Keratinocyte (primary cell): ENCODE measurements around the gene KCNMA1. TPM values are rescaled to one million over a fixed set of nuclear protein-coding genes. Genes with fewer than 3 reads are reported as not detected.

Experiments used
- DNase-seq: peaks from one replicate; pipeline ENCODE4 v3.0.0-alpha.2; 2011; ENCODE audit warnings: low read depth, missing footprints, low spot score
- FAIRE-seq: peaks from 2 replicates; lab custom pipeline; 2011; peaks lifted over from hg19 to GRCh38; lab: Jason Lieb, UNC
- H2AFZ ChIP-seq: 2 replicates; pipeline ENCODE4 v1.6.0; 2012; ENCODE audit warnings: low read length, control low read depth, inconsistent platforms; ENCODE audit not compliant: control insufficient read depth
- H3K27ac ChIP-seq: 2 replicates; pipeline ENCODE4 v1.5.1; 2011; ENCODE audit warnings: low read length; ENCODE audit not compliant: control insufficient read depth, insufficient read depth
- H3K27me3 ChIP-seq: 3 replicates; pipeline ENCODE4 v1.6.0; 2011; ENCODE audit warnings: low read length; ENCODE audit not compliant: control insufficient read depth, insufficient read depth; ENCODE audit errors: extremely low read depth
- H3K36me3 ChIP-seq, 2 experiments: 2 replicates in 1 of 2; 3 replicates in 1 of 2; pipeline ENCODE4 v1.5.1; 2011; ENCODE audit warnings: low read length in 2 of 2, mild to moderate bottlenecking in 1 of 2; ENCODE audit not compliant: control insufficient read depth in 2 of 2, insufficient read depth in 2 of 2; ENCODE audit errors: extremely low read depth in 1 of 2
- H3K4me1 ChIP-seq: 3 replicates; pipeline ENCODE4 v1.5.1; 2011; ENCODE audit warnings: low read length; ENCODE audit not compliant: control insufficient read depth, insufficient read depth; ENCODE audit errors: extremely low read depth
- H3K4me2 ChIP-seq: 3 replicates; pipeline ENCODE4 v1.6.0; 2011; ENCODE audit warnings: low read depth, low read length; ENCODE audit not compliant: control insufficient read depth, insufficient read depth; ENCODE audit errors: extremely low read depth
- H3K4me3 ChIP-seq, 3 experiments: fragments of 200-600 bp in 1 of 3; sonication (generic) in 1 of 3; 2 replicates in 2 of 3; 3 replicates in 1 of 3; pipeline ENCODE4 v1.5.1; 2011 to 2016; ENCODE audit warnings: low read length in 3 of 3, mild to moderate bottlenecking in 3 of 3, control low read depth in 2 of 3, inconsistent platforms in 1 of 3, low read depth in 1 of 3, mixed read lengths in 1 of 3, mixed run types in 1 of 3, moderate library complexity in 1 of 3; ENCODE audit not compliant: control insufficient read depth in 2 of 3, insufficient read depth in 2 of 3; ENCODE audit errors: extremely low read depth in 1 of 3
- H3K79me2 ChIP-seq: 2 replicates; pipeline ENCODE4 v1.6.0; 2012; ENCODE audit warnings: low read length; ENCODE audit not compliant: control insufficient read depth, insufficient read depth
- H3K9ac ChIP-seq: 3 replicates; pipeline ENCODE4 v1.6.0; 2011; ENCODE audit warnings: low read length; ENCODE audit not compliant: control insufficient read depth, insufficient read depth; ENCODE audit errors: extremely low read depth
- H3K9me1 ChIP-seq: 3 replicates; pipeline ENCODE4 v1.6.0; 2011; ENCODE audit warnings: low read length; ENCODE audit not compliant: control insufficient read depth, insufficient read depth; ENCODE audit errors: extremely low read depth
- H3K9me3 ChIP-seq: 2 replicates; pipeline ENCODE4 v1.5.1; 2012; ENCODE audit warnings: low read depth, low read length; ENCODE audit not compliant: control insufficient read depth
- H4K20me1 ChIP-seq: 3 replicates; pipeline ENCODE4 v1.6.0; 2011; ENCODE audit warnings: low read length; ENCODE audit not compliant: control insufficient read depth, insufficient read depth; ENCODE audit errors: extremely low read depth
- EZH2 ChIP-seq: IDR thresholded peaks from one replicate; pipeline ENCODE4 v1.6.1; 2012; ENCODE audit warnings: inconsistent platforms, mild to moderate bottlenecking, low read length, moderate library complexity
- dilution Hi-C: fragments of 300-500 bp; cut with MboI; formaldehyde crosslinking; loops from one replicate; pipeline ENCODE4 v1.7.0; 2020; ENCODE audit warnings: low sequenced_read_pairs; ENCODE audit not compliant: extremely low pct_ligation_motif_present
- polyA plus RNA-seq, 5 experiments: library from polyadenylated mRNA; depleted of rRNA in 3 of 5; stranded (reverse) in 3 of 5; stranded (forward) in 1 of 5; unstranded in 1 of 5; fragments of >200 nt; gene quantifications; 1 replicate in 1 of 5; 2 replicates in 3 of 5; 3 replicates in 1 of 5; pipeline versions ENCODE4 v1.2.1 to v1.2.3, GENCODE V29; 2011 to 2012; ENCODE audit warnings: missing spikeins in 2 of 5, low read depth in 1 of 5, low replicate concordance in 1 of 5
- TF ChIP-seq, protein P1 (sequence below), 3 experiments: IDR thresholded peaks in 1 of 3; conservative IDR thresholded peaks in 1 of 3; optimal IDR thresholded peaks in 1 of 3; 2 replicates in 2 of 3; 3 replicates in 1 of 3; pipeline versions ENCODE3 to v1.5.1; 2011; ENCODE audit warnings: low read length in 3 of 3, mild to moderate bottlenecking in 3 of 3, moderate library complexity in 2 of 3, control low read depth in 1 of 3, inconsistent platforms in 1 of 3; ENCODE audit not compliant: insufficient read depth in 2 of 3; ENCODE audit errors: extremely low read depth in 1 of 3

KCNMA1 gene
- polyA plus RNA-seq, 1 donor (not counting 4 experiments of a cell fraction or from before 2014, with no cell fraction given), result 6.3 TPM

DNA sequence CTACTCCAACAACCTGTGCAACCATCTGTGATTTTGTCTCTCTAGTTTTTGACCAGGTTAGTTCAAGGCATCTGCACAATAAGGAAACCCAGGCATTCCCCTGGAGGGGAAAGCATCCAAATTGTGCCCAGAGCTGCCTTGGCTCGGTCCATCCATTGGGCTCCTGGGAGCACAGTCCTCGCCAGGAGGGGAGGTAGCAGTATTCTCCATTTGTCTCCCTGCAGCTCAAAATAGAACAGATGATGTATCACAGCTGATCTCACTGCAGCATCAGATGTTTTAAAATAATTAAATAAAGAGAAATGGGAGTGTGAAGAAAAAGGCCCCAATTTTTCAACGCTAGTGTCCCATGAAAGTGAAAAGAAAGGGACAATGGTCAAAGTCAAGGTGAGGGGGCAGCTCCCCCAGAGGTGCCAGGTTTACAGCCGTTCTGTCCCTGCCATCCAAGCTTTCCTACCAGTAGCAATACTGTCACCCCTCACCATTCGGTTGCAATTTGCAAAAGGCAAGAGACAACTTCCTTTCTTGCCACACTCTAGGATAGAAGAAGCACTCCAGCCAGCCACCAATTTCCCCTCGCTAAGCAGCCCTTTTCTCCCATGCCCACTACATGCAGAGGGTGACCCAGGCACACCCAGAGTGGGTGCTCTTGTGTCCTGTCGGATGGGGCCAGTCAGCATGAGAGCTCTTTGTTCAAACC lies 43.7 kb downstream of the KCNMA1 start:
- peaks cover 2% of the 10 kb centered on the region for H3K9me1 ChIP-seq
- H3K27ac ChIP-seq, result peak overlapping the region; percentile 75
- no peaks in the 10 kb centered on the region for H3K27me3 ChIP-seq
- DNase-seq, result no peak
- no peaks in the 10 kb centered on the region for H3K36me3 ChIP-seq
- no peak overlapping the region for H3K4me2 ChIP-seq
- H2AFZ ChIP-seq, result no peak overlapping the region
- no peaks in the 10 kb centered on the region for H3K79me2 ChIP-seq
- no peaks in the 10 kb centered on the region for H4K20me1 ChIP-seq
- H3K4me3 ChIP-seq, result no peak overlapping the region
- FAIRE-seq, result no peak
- H3K9me3 ChIP-seq, result no peaks in the 10 kb centered on the region
- TF ChIP-seq EZH2, result no peak
- TF ChIP-seq, protein P1, sequence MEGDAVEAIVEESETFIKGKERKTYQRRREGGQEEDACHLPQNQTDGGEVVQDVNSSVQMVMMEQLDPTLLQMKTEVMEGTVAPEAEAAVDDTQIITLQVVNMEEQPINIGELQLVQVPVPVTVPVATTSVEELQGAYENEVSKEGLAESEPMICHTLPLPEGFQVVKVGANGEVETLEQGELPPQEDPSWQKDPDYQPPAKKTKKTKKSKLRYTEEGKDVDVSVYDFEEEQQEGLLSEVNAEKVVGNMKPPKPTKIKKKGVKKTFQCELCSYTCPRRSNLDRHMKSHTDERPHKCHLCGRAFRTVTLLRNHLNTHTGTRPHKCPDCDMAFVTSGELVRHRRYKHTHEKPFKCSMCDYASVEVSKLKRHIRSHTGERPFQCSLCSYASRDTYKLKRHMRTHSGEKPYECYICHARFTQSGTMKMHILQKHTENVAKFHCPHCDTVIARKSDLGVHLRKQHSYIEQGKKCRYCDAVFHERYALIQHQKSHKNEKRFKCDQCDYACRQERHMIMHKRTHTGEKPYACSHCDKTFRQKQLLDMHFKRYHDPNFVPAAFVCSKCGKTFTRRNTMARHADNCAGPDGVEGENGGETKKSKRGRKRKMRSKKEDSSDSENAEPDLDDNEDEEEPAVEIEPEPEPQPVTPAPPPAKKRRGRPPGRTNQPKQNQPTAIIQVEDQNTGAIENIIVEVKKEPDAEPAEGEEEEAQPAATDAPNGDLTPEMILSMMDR (optimal IDR thresholded peaks at IDR 0.05 in 1 of 3, IDR thresholded peaks at IDR 0.05 in 1 of 3, conservative IDR thresholded peaks at IDR 0.05 in 1 of 3; ENCODE audit: extremely low read depth in 1 of 3, insufficient read depth in 2 of 3, low read length in 3 of 3), result no peak
- no peak overlapping the region for H3K9ac ChIP-seq
- dilution Hi-C loops, result no loop called here
- H3K4me1 ChIP-seq, result peaks cover 20% of the 10 kb centered on the region

DNA sequence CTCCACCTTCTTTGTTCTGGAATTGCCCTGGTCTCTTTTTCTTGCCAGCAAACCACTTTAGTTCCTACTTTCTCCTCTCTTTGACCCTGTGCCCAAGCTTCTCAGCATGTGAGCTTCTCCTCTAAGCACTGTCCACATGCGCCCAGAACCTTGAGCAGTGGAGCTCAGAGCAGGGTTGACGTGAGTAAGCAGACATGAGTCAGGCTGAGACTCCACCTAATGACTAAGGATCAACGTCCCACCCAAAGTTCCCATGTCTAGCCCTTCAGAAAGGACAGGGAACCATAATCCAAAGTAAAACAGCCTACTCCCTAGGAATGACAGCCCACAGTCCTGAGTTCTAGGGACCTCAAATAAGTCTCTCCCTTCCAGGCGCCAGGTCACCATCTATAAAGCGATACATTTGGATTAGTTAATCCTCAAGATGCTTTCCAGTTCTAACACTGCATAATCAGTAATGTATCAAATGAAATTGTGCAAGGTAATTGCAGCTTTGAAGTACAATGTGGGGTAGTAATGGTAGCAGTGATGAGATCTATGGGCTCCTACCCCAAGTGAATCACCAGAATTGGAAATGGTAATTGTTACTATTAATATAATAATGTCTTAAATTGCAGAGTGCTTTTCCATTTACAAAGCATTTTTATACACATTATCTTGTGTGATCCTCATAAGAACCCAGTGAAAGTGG lies 44.5 kb downstream of the KCNMA1 start:
- dilution Hi-C loops, result no loop called here
- Histone ChIP-seq H3K4me1 (peaks cover 20% of the 10 kb centered on the region), H3K9me1 (no peaks in the 10 kb centered on the region), H3K4me2 (peak overlapping the region; percentile 45), H3K9ac (no peak overlapping the region), H3K36me3 (no peaks in the 10 kb centered on the region), H3K4me3 (no peak overlapping the region), H3K79me2 (no peaks in the 10 kb centered on the region), H3K9me3 (no peaks in the 10 kb centered on the region), H3K27ac (peak overlapping the region; percentile 75), H4K20me1 (no peaks in the 10 kb centered on the region), H2AFZ (peak overlapping the region; percentile 27), H3K27me3 (no peaks in the 10 kb centered on the region)
- TF ChIP-seq EZH2, result no peak
- TF ChIP-seq, protein P1 (optimal IDR thresholded peaks at IDR 0.05 in 1 of 3, IDR thresholded peaks at IDR 0.05 in 1 of 3, conservative IDR thresholded peaks at IDR 0.05 in 1 of 3; ENCODE audit: extremely low read depth in 1 of 3, insufficient read depth in 2 of 3, low read length in 3 of 3), result peak in 1 of 3 experiments; percentile 55
- DNase-seq (peak; percentile 71), FAIRE-seq (peak; percentile 99)
